ENCODE results near the gene SPON1.

Gene SPON1

GRCh38 chr11:14312736-14313438 lies 350.4 kb downstream of the SPON1 start:
- DNase-seq (ENCODE audit: low spot score): no peak

GRCh38 chr11:14314127-14314526 lies 351.6 kb downstream of the SPON1 start:
- no peak for DNase-seq (ENCODE audit: low spot score)
- TF ChIP-seq CTCF (IDR thresholded peaks at IDR 0.05; ENCODE audit: extremely low read depth, missing control alignments): no peak

More at GRCh38 chr11:14312736-14313438, 350.4 kb downstream of the SPON1 start:
- TF ChIP-seq CTCF (IDR thresholded peaks at IDR 0.05; ENCODE audit: extremely low read depth, missing control alignments): no peak

GRCh38 chr11:14315130-14315529 lies 352.6 kb downstream of the SPON1 start:
- no peak for DNase-seq (ENCODE audit: low spot score)
- TF ChIP-seq CTCF (IDR thresholded peaks at IDR 0.05; ENCODE audit: extremely low read depth, missing control alignments): no peak

Measured in GM20000 (cell line).